PC-9 (cell line): ENCODE results near the gene COL4A6.

Source experiments
- EZH2 ChIP-seq: fragments of 200-600 bp; sonication (generic); IDR thresholded peaks from 2 replicates; pipeline ENCODE4 v1.8.0; 2017; ENCODE audit warnings: antibody characterized with exemption, low read depth
- TF ChIP-seq, protein P1 (sequence below): fragments of 200-600 bp; sonication (generic); conservative IDR thresholded peaks from 2 replicates; pipeline ENCODE4 v1.6.1; 2017; ENCODE audit warnings: mixed run types, antibody characterized with exemption, mild to moderate bottlenecking, moderate library complexity

- TF ChIP-seq EZH2, result no peak
- TF ChIP-seq, protein P1, sequence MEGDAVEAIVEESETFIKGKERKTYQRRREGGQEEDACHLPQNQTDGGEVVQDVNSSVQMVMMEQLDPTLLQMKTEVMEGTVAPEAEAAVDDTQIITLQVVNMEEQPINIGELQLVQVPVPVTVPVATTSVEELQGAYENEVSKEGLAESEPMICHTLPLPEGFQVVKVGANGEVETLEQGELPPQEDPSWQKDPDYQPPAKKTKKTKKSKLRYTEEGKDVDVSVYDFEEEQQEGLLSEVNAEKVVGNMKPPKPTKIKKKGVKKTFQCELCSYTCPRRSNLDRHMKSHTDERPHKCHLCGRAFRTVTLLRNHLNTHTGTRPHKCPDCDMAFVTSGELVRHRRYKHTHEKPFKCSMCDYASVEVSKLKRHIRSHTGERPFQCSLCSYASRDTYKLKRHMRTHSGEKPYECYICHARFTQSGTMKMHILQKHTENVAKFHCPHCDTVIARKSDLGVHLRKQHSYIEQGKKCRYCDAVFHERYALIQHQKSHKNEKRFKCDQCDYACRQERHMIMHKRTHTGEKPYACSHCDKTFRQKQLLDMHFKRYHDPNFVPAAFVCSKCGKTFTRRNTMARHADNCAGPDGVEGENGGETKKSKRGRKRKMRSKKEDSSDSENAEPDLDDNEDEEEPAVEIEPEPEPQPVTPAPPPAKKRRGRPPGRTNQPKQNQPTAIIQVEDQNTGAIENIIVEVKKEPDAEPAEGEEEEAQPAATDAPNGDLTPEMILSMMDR, result no peak
These were observed 214.0 kb downstream of the COL4A6 start for GRCh38 chrX:108224218-108224617.
